SH-SY5Y (cell line): Measurements from ENCODE around the gene MTHFD2L.

ENCODE experiments used
- GATA2 ChIP-seq: IDR thresholded peaks from 2 replicates; pipeline ENCODE4 v1.6.1; 2011; ENCODE audit warnings: mild to moderate bottlenecking, low read depth, low read length
- GATA3 ChIP-seq: IDR thresholded peaks from 2 replicates; pipeline ENCODE4 v1.6.1; 2011; ENCODE audit warnings: low read depth, mild to moderate bottlenecking, low read length, moderate library complexity

MTHFD2L gene

DNA sequence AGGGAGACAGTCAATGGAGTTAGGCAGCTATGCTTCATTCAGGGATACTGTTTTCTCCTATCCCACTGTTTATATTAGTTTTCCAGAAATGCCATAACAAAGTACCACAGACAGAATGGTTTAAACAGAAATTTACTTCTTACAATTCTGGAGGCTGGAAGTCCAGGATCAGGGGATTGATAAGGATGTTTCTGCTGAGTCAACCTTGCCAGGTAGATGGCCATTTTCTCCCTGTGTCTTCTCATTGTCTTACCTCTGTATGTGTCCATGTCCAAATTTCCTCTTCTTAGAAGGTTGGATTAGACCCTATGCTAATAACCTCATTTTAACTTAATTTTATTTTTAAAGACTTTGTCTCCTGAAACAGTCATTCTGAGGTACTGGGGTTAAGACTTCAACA is 129.9 kb downstream of the MTHFD2L start:
- no peak for TF ChIP-seq GATA2
- TF ChIP-seq GATA3 = no peak

DNA sequence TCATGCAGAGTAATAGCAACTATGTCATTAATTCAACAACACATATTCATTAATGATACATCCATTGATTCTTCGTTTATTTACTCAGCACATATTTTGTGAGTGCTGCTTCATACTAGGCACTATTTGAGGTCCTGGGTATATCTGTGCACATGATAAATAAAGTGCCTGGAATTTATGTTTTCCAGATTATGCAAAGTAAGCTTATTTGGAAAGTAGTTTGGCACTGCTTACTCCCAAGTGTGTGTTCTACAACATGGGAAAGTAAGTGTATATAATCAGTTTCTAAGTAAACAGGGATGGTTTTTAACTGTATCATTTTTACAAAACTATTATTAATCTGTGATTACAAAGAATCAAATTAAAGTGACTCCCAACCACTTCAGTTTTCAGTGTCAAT is 133.6 kb downstream of the MTHFD2L start:
- TF ChIP-seq GATA3 (no peak), GATA2 (no peak)

DNA sequence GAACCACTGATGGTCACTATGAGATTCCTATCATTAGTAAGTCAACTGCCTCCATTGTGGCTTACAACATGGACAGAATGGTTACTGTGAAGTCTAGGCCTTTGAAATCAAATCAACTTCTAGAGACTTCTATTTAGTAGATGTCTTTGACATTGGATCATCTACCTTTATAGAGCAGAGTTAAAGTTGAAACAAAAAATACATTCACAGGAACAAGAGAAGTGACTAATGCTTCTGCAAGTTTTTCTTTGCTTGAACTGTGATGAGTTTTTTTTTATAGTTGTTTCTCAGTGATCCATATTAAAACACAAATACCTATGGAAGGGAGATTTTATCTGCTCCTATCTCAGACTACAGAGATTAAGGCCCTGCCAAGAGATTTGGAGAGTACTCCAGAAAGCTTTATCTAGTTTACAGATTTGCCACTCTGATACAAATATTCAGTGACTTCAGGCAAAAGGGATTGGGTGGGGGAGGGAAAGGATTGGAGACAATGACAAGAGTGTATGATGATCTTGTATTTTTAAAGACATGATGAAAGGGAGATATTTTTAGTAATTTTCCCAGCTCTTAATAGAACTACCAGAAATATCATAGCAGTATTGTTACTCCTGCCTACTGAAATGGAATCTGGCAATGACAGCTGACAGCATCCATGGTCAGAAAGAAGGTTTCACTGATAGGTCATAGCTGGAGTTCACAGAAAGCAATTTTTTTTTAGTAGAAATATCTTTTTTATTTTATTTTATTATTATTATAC is 134.4 kb downstream of the MTHFD2L start:
- no peak for TF ChIP-seq GATA3
- TF ChIP-seq GATA2 = no peak

DNA sequence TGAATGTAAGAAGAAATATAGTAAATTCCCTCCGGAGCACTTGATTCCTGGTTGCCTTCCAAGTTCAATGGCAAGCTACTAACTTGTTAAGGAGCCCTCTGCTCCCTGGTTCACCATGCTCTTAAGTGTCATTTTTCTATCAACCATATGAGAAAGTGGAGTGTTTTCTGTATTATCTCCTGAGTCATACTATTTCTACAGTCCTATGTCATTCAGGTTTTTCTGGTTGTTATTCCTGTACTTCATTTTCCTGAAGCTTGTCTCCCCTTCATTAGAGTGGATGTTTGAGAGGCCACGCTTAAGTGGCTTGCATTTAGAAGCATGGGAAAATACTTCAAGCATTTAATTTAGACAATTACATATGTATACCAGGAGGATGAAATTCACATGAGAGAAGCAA is 135.6 kb downstream of the MTHFD2L start:
- TF ChIP-seq GATA2 (no peak), GATA3 (no peak)

DNA sequence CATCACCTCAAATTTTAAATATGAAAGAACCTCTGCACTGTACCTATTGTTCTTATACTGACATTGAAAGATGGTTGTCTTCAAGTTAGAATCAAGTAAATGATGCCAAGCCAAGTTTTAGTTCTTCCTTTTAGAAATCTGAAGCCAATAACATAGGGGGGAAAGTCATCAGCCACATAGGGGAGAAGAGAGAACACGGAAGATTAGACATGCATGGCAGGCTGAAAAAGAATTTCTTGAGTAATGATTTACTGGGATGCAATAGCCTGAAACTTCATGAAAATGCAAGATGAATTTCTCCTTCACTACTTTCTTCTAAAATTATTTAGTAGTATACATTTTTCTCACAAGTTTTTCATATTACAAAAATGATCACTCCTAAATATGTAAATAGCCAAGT is 136.8 kb downstream of the MTHFD2L start:
- TF ChIP-seq GATA2 = no peak
- TF ChIP-seq GATA3 = no peak

DNA sequence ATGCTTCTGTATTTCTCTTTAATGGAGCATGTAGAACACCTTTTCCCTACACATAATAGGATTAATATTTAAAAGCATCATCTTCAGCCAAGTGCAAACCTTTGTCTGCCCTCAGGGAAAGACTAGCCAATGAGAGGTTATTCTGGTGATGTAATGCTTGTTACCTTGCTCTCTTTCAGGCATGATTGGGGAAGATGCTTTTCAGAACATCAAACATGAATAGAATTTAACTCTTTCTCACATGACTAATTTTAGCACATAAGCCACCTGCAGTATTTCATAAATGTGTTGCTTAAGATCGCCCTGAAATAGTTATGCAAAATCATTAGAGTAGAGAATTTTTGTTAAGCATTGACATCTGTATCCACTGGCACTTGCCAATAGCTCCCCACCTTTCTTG is 139.6 kb downstream of the MTHFD2L start:
- TF ChIP-seq GATA3 (no peak), GATA2 (no peak)

DNA sequence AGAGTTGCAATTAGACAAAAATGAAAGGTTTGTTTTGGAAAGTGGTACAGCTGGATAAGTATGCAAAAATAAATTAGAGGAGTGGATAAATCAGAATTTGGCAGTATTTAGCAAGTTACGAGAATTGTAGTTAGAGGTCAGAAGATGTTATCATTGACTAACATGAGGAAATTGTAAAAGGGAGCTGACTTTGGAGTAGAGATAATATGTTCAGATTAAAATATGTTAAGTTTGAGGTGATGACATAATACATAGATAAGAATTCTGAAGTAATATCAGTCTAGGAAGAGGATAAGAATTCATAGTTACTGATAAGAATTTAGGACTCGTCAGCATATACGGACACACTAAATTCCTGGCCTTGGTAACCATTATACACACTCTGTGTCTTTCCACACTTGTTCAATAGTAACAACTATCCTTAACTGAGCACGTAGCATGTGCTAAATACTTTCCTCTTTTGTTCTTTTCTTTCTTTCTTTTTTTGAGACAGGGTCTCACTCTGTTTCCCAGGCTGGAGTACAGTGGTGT is 146.2 kb downstream of the MTHFD2L start:
- TF ChIP-seq GATA3 (no peak), GATA2 (no peak)

DNA sequence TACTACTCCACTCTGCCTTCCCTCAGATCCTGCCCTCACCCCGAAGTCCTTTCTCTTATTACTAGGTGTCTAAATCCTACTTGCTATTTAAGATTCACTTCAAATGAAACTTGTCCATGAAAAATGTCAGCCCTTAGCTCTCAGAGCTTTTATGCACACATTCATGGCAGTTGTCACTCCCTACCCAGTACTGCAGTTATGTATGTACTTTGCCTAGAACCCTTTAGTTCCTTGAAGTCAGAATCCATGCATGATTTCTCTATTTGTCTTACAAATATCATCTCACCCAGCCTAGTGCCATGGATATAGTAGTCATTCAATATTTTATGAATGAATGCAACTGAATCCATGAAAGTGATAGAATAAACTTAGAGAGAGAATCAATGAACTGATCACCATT is 147.1 kb downstream of the MTHFD2L start:
- TF ChIP-seq GATA2 (no peak), GATA3 (no peak)

DNA sequence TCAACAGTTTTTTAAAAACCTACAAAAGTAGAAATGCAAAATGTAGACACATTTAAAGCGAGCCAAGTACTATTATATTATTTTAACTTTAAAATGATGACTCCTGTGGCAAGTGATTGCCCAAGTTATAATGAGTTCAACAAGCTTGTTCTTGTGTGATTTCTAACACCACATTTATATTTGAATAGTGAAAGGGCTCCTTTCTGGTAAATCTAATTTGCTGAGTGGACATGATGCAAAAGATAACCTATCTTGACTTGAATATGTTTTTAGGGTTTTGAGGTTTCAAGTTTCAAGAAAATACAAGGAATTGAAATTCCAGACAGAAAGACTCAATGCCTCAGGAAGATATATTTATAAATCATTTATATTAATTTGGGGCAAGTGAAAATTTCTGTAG is 149.3 kb downstream of the MTHFD2L start:
- TF ChIP-seq GATA2 = no peak
- no peak for TF ChIP-seq GATA3

DNA sequence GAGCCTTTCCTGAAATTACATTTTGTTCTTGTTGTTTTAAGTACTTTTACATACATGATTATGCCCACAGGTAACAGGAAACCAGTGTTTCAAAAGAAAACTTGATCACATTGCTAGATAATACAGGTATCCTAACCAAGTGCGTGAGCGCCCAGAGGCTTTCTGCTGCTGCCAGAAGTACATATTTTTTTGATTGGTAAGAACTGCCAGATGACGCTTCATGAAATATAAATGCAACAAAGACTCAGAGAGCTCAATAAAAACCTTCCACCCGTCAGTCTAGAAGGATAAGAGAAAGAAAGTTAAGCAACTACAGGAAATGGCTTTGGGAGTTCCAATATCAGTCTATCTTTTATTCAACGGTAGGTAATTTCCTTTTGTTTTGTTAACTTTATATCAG is 150.3 kb downstream of the MTHFD2L start, which contains the start of gene EPGN:
EPGN (plus strand) TSS at position 256 of the 400 bp plus-strand sequence; CDS start at position 320, 64 bp downstream.
- TF ChIP-seq GATA2 = no peak
- TF ChIP-seq GATA3 = no peak

DNA sequence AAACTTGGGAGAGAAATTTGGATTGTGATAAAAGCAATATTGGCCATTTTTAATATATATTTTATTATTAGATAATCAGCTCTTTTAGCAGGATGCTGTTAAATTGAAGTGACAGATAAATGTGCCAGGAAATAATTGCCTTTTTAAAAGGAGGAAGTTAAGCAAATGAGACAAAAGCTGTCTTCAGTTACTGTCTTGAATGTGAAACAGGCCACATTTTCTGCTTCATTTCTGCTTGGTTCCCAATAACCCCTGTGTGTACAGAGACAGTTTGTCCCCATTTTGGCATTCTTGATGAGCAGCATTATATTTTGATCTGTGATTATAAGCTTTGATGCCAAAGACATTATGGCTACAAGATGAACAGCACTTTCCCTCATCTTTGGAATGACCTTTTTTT is 151.3 kb downstream of the MTHFD2L start:
- TF ChIP-seq GATA3 = no peak
- TF ChIP-seq GATA2 = no peak

DNA sequence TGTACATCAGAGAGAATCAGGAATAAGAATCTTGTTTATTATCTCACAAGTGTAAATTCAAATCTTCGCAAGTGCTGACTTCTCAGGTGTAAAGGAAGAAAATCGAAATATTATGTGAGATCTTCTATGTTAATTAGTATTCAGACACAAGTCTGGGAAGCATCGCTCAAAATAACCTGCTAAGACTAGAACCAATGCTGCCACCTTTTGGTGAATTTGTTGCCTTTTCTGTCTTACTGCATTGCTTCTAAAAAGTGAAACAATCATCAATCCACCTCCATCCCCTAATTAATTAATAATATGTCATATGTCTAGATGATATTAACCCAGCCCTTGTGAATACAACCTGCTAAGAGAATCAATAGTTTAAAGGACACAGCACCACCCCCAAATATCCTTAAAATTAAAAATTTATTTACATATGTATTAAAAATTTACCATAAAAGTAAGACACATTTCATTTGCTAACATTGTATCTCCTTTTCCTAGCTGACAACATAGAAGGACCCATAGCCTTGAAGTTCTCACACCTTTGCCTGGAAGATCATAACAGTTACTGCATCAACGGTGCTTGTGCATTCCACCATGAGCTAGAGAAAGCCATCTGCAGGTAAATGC is 153.9 kb downstream of the MTHFD2L start:
- no peak for TF ChIP-seq GATA2
- no peak for TF ChIP-seq GATA3

DNA sequence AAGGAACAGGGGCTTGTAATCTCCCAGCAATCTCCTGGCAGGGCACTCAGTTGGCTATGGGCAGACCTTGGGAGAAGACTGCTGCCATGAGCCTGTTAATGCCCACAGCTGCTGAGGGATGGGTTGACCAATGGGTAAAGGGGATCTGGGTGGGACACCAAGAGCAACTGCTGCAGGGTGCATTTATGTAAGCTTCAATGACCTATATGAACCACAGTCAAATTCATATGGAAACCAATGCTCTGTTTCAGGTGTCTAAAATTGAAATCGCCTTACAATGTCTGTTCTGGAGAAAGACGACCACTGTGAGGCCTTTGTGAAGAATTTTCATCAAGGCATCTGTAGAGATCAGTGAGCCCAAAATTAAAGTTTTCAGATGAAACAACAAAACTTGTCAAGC is 156.4 kb downstream of the MTHFD2L start:
- TF ChIP-seq GATA3 (no peak), GATA2 (no peak)

DNA sequence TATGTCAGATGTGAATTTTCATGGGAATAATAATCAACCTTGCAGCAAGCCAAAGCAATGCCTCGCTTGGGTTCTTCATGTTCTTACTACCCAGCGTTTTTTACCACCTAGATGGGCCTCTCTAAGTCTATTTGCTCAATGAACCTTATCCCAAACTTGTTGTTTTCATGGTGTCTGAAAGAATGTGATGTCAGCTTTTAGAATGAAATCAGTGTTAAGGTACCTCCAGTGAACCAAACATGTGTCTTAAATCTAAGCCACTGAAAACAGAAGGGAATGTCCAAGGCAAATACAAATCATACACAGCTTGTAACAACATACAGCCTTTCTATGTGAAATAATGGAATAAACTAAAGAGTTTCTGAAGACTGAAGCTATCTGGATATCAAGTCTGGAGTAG is 157.0 kb downstream of the MTHFD2L start:
- TF ChIP-seq GATA3 (no peak), GATA2 (no peak)

DNA sequence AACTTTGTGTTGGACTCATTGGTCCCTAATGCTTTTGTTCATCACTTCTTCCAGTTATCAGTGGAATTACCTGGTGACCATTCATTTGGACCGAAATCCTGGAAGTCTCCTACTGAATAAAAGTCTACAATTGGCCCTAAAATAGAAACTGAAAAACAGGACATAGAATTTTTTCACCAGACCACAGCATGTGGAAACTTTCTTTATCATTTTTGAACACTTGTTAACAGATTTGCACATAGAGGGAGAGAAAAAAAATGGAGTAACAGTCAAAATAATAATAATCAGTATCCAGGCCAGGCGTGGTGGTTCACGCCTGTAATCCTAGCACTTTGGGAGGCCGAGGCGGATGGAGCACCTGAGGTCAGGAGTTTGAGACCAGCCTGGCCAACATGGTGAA is 157.5 kb downstream of the MTHFD2L start:
- TF ChIP-seq GATA3 (no peak), GATA2 (no peak)

DNA sequence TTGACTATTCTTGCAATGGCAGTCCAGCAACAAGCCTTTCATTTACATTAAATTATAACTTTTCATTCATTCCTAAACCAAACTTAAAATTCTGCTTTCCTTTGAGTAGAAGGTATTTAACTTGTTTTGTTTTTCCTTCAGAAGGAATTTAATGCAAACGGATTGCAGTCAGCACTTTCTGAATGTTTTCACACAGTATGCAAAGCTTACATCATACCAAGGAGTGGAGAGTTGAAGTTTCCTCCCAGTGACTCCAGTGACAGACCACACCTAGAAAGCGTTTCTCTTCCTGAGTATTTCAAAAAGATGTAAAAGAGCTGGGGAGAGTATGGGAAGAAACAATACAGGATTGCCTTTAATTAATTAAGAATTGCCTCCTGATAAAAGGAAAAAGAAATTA is 158.5 kb downstream of the MTHFD2L start:
- TF ChIP-seq GATA3 = no peak
- TF ChIP-seq GATA2 = no peak

DNA sequence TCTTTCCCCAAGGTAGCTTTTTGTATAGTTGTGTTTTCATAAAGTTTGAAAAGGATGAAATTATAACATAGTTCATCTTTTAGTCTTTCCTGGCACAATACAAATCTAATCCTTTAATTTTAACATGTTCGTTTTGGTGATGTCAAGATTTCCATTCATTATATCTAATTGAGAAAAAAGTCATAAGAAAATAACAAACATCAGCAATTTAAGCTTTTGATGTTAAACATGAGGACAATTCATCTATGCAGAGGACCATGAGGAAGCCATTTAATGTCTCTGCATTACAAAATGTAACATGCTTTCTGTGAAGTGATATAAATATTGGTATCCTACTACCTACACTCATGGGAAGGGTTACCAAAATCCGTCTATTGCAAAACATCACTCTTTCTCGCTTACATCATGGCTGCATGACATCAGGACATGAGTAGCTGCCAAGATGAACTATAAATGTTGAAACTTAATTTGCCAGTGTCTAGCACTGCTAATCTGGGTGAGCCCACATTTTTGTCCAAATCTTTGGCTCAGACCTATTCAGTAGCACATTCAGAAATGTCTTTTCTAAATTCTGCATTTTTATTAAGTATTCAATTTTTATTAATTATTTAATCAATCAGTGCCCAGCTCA is 159.8 kb downstream of the MTHFD2L start:
- no peak for TF ChIP-seq GATA2
- no peak for TF ChIP-seq GATA3
